Measurements from ENCODE around the gene CTNNA2.

GRCh38 chr2:79830501-79830900 lies 317.6 kb downstream of the CTNNA2 start:
- TF ChIP-seq ZNF511 (CRISPR knock-in tag; IDR thresholded peaks at IDR 0.05) (no peak), PHB2 (IDR thresholded peaks at IDR 0.05; ENCODE audit: low read depth) (no peak), SREBF2 (CRISPR knock-in tag; IDR thresholded peaks at IDR 0.05) (no peak), CREB1 (IDR thresholded peaks at IDR 0.05) (no peak), CREB1 (CRISPR knock-in tag; IDR thresholded peaks at IDR 0.05) (no peak), CTCF (IDR thresholded peaks at IDR 0.05 in 2 of 3, conservative IDR thresholded peaks at IDR 0.05 in 1 of 3; ENCODE audit: insufficient read depth in 2 of 3, low read depth in 1 of 3, low read length in 3 of 3) (no peak), YY1 (IDR thresholded peaks at IDR 0.05; ENCODE audit: borderline replicate concordance in 1 of 3, control insufficient read depth in 1 of 3, extremely low read depth in 1 of 3, insufficient read depth in 3 of 3, insufficient read length in 1 of 3, insufficient replicate concordance in 2 of 3, low read depth in 1 of 3, low read length in 2 of 3) (no peak), MYC (IDR thresholded peaks at IDR 0.05; ENCODE audit: low read depth, low read length) (no peak), MYC (CRISPR knock-in tag; IDR thresholded peaks at IDR 0.05; ENCODE audit: borderline replicate concordance, low read depth) (no peak)

All from K562 (cell line).